Activated CD8-positive, alpha-beta memory T cell treated with anti-CD3 and anti-CD28 coated beads, Interleukin-2, amount 10 ng/mL, durations not matched to agents 7 days and 5 days (primary cell): ENCODE measurements around the gene PACRG. TPM values are rescaled to one million over a fixed set of nuclear protein-coding genes. Genes with fewer than 3 reads are reported as not detected.

Experiments used
- ATAC-seq: fragments of 150-1000 bp; cut with Tn5 transposase; one replicate; pipeline ENCODE4 v1.10.0; 2021; ENCODE audit warnings: moderate library complexity
- CTCF ChIA-PET: fragments of 350-600 bp; sonication (Branson Sonifier 250); formaldehyde crosslinking; loops from one replicate; lab custom pipeline; 2021; ENCODE audit warnings: antibody characterized with exemption; lab: Charles Lee
- DNase-seq: peaks from one replicate; pipeline ENCODE4 v3.0.0-alpha.2; 2020
- H3K27ac Mint-ChIP-seq: one replicate; pipeline ENCODE4 v1.8.0; 2021; ENCODE audit warnings: mild to moderate bottlenecking, mixed read lengths
- H3K27me3 Mint-ChIP-seq: one replicate; pipeline ENCODE4 v1.8.0; 2021; ENCODE audit warnings: mixed read lengths
- H3K36me3 Mint-ChIP-seq: one replicate; pipeline ENCODE4 v1.8.0; 2021; ENCODE audit warnings: mild to moderate bottlenecking, mixed read lengths
- H3K4me1 Mint-ChIP-seq: one replicate; pipeline ENCODE4 v1.8.0; 2021; ENCODE audit warnings: mixed read lengths
- H3K4me3 Mint-ChIP-seq: one replicate; pipeline ENCODE4 v1.8.0; 2021; ENCODE audit warnings: mild to moderate bottlenecking, moderate library complexity, mixed read lengths
- H3K9me3 Mint-ChIP-seq: one replicate; pipeline ENCODE4 v1.8.0; 2022; ENCODE audit warnings: low read depth, mixed read lengths
- total RNA-seq, 2 experiments: library from RNA; stranded (reverse); gene quantifications; one replicate each; pipeline ENCODE4 v1.2.3, GENCODE V29; 2021

The PACRG gene
- total RNA-seq, 2 experiments from 2014 or later = not detected

DNA sequence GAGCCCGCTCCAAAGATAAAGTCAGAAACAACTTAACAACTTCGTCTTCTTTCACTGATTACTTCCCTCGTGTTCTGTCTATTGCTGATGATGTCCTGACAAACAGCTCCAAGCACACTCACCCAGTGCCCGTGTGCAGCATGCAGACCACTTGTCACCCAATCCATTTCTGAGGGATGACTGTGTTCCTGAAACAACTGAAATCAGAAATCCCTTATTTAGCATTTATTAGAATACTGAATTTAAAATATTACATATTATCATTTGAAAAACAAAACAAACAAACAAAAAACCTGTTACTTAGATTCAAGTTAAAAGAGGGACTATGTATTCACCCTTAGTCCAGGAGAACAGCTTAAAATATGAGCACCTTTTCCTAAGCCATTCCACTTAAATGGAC is 463.0 kb downstream of the PACRG start:
- H3K9me3 Mint-ChIP-seq = no peaks in the 10 kb centered on the region
- H3K27ac Mint-ChIP-seq = no peak overlapping the region
- peaks cover 3% of the 10 kb centered on the region for H3K27me3 Mint-ChIP-seq
- no peaks in the 10 kb centered on the region for H3K36me3 Mint-ChIP-seq
- CTCF ChIA-PET = no interaction called here
- ATAC-seq (no peak), DNase-seq (no peak)
- H3K4me1 Mint-ChIP-seq = no peaks in the 10 kb centered on the region
- H3K4me3 Mint-ChIP-seq = no peak overlapping the region

DNA sequence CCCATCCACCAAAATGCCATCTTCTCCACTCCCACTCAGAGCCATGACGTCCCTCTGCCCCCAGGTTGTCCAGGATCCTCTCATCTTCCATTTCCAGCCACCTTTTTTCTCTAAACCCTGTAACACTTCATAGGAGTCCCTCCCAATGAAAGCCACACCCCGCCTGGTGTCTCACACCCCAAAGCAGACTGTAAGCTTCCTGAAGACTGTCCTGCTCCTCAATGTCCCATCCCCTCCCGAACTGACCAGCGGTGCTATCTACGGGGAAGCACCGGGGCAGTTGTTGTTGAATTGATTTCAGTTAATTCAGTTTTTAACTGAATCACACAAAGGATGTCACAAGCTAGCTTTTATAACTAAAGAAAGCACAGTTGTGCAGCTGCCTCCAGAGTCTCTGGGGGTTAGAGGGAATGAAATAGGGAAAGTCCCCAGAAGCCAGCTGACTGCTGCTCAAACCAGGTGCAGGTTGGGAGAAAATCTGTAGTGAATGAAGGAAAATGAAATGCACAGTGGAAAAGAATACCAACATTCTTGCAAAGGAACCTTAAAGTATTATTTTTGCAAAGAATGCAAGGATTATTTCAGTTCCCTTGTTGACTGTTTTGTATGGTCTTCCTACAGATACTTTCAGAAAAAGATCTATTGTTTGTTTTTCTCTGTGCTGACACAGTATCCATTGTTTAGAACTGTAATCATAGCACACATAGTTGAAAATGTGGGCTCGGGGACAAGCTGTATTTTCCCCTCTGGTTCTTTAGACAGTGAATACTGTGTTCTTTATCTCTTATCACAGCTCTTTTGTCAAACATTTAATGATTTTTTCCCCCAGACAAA is 464.1 kb downstream of the PACRG start:
- CTCF ChIA-PET = no interaction called here
- DNase-seq (no peak), ATAC-seq (no peak)
- Mint-ChIP-seq H3K9me3 (no peaks in the 10 kb centered on the region), H3K27ac (no peak overlapping the region), H3K4me3 (no peak overlapping the region), H3K27me3 (peaks cover 3% of the 10 kb centered on the region), H3K4me1 (no peaks in the 10 kb centered on the region), H3K36me3 (no peaks in the 10 kb centered on the region)

DNA sequence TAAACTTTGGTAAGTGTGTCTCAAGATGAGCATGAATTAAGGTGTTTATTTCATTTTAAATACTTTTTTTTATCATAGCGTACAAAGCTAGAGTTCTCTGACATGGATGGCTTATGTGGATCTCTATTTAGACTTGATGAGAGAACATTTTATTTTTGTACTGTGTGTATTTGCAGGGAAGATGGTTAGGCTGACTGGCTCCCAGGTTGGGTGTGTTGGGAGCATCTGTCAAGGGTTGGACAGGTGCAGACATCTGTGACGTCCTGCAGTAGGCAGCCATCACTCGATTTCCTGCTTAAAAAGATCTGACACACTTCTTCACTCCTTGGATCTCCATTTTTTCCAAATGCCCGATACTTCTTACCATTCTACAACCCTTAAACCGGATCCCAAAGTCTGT is 464.8 kb downstream of the PACRG start:
- no peaks in the 10 kb centered on the region for H3K36me3 Mint-ChIP-seq
- H3K4me3 Mint-ChIP-seq = no peak overlapping the region
- peaks cover 3% of the 10 kb centered on the region for H3K27me3 Mint-ChIP-seq
- no peaks in the 10 kb centered on the region for H3K4me1 Mint-ChIP-seq
- no peak for DNase-seq
- no peaks in the 10 kb centered on the region for H3K9me3 Mint-ChIP-seq
- no peak overlapping the region for H3K27ac Mint-ChIP-seq
- CTCF ChIA-PET = no interaction called here
- ATAC-seq = no peak

DNA sequence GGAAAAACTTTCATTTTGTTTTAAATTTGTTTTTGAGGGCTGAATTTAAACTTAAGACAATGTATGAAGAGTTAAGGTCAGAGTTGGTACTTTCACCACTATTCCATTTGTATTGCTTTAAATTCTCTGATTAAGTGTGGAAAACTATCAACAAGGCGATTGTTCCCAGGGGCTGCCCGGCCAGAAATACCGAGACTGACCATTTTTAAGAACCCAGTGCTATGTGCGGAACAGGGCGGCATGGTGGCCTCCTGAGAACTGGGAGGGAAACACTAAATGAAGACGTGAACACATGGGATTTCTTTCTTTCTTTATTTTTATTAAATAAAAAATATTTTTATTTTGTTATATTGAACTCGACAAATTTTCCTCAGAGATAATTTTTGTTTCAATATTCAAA is 465.6 kb downstream of the PACRG start:
- Mint-ChIP-seq H3K36me3 (no peaks in the 10 kb centered on the region), H3K4me1 (no peaks in the 10 kb centered on the region), H3K4me3 (no peak overlapping the region), H3K27ac (no peak overlapping the region), H3K9me3 (no peaks in the 10 kb centered on the region), H3K27me3 (peaks cover 3% of the 10 kb centered on the region)
- CTCF ChIA-PET = no interaction called here
- ATAC-seq (no peak), DNase-seq (no peak)

DNA sequence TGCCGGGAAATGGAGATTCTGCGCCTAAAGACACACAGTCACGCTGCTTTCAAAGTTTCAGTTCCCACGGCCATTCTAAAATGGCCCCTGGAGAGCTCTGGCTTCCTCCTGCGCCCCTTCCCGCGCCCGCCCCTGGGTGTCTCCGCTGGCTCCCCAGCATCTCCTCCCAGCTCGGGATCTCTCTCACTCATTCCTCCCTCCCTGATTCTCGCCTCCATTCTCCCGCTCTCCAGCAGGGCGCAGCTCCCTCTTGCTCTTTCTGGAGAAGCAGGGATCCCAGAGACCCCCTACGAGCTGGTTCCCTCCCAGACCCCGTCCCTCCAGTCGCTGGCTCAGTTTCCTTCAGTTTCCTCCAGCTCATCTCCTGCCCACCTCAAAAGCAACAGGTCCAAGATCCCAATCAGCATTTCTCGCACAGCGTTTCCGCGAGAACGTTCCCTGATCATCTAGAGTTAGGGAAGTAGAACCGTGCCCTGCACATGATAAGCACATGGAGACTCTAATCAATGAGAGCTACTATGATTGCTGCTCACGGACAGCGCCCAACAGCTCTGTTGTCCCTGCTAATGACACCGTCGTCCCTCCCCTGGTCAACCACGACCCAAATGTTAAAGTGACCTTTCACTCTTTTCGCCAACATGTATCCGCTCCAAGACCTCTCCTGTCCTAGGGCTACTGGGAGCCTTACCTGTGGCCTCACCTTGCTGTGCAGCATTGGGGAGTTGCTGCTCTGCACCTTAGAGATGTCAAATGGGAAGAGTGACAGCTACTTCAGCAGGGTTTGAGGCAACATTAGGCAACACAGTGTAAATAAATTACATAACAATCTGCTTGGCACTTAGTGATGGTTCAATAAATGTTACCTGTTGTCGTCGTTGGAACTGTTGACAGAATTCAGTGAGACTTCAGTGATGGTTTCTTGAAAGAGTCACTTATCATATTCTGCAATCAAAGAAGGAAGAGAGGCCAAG is 468.2 kb downstream of the PACRG start:
- Mint-ChIP-seq H3K36me3 (no peaks in the 10 kb centered on the region), H3K9me3 (no peaks in the 10 kb centered on the region), H3K4me3 (no peak overlapping the region), H3K27ac (no peak overlapping the region), H3K27me3 (peaks cover 3% of the 10 kb centered on the region), H3K4me1 (no peaks in the 10 kb centered on the region)
- CTCF ChIA-PET = no interaction called here
- ATAC-seq (no peak), DNase-seq (no peak)

DNA sequence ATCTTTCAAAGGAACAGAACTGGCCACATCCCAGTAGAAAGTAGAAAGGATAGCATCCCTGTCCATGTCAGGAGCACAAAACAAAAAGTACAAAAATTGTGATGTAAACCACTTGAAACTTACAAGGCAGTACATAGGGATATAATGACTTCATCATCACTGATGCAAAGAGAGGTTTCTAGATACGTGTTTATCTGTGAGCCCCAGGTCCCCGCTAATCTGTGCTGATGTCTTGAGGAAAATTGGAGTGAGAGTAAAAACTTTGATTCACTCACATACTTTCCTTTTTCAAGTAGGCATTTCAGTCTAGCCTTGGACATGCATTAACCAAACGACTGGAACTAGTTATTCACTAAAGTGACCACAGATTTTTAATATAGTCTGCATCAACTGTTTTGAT is 470.1 kb downstream of the PACRG start:
- no peaks in the 10 kb centered on the region for H3K9me3 Mint-ChIP-seq
- CTCF ChIA-PET = no interaction called here
- H3K4me3 Mint-ChIP-seq = no peak overlapping the region
- no peaks in the 10 kb centered on the region for H3K36me3 Mint-ChIP-seq
- H3K4me1 Mint-ChIP-seq = no peaks in the 10 kb centered on the region
- no peak for DNase-seq
- peaks cover under 1% of the 10 kb centered on the region for H3K27me3 Mint-ChIP-seq
- H3K27ac Mint-ChIP-seq = no peak overlapping the region
- ATAC-seq = no peak

DNA sequence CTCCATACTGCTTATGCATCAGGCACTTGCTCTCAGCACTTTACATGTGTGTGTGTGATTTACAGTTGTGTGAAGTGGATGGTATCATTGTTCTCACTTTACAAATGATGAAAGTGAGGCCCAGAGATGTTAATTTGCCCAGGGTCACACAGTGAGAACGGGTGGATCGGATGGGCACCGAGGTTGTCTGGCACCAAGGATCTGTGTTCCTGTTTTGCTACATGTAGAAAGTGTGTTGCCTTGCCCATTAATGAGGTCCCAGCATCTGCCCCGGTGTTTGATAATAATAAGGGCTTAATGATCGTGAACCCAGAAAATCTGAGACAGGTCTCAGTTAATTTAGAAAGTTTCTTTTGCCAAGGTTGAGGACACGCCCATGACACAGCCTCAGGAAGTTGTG is 470.6 kb downstream of the PACRG start:
- no peaks in the 10 kb centered on the region for H3K27me3 Mint-ChIP-seq
- DNase-seq = no peak
- H3K27ac Mint-ChIP-seq = no peak overlapping the region
- H3K4me1 Mint-ChIP-seq = no peaks in the 10 kb centered on the region
- CTCF ChIA-PET = no interaction called here
- no peaks in the 10 kb centered on the region for H3K36me3 Mint-ChIP-seq
- H3K9me3 Mint-ChIP-seq = no peaks in the 10 kb centered on the region
- no peak overlapping the region for H3K4me3 Mint-ChIP-seq
- ATAC-seq = no peak

DNA sequence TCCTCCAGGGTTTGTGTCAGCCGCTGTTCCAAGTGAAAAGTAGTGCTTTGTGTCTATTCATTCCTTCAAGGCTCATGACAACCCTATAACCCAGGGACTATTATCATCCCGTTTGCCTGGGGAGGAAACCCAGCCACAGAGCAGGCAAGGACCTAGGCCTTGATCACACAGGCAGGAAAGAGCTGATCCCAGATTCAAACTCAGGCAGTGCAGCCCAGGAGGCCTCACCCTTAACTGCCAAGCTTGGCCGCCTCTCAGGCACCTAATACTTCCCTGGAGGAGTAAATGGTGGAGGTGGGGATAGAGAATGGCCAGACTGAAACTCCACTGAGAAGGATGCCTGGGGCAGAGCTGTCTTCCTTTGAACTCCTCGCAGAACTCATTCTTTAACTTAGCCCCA is 471.6 kb downstream of the PACRG start:
- no peak for DNase-seq
- no peak overlapping the region for H3K27ac Mint-ChIP-seq
- CTCF ChIA-PET = no interaction called here
- no peaks in the 10 kb centered on the region for H3K36me3 Mint-ChIP-seq
- no peak for ATAC-seq
- no peaks in the 10 kb centered on the region for H3K4me1 Mint-ChIP-seq
- H3K4me3 Mint-ChIP-seq = no peak overlapping the region
- H3K9me3 Mint-ChIP-seq = no peaks in the 10 kb centered on the region
- no peaks in the 10 kb centered on the region for H3K27me3 Mint-ChIP-seq

DNA sequence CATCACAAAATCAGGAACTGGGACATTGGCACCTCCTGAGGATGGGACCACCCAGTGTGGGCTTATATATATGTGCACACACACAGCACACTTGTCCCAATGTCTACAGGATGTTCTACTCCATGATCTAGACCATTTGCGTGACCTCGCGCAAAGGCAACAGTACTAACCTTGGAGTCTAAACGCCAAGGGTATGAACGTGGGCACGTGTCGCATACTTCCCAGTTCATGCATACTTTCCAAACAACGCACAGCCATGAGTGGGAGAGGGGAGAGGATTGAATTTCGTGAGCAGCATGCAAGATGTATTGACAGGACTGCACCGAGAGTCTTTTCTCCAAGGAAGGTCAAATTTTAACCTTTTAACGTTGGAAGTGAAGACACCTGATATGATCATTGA is 472.5 kb downstream of the PACRG start:
- Mint-ChIP-seq H3K27ac (no peak overlapping the region), H3K27me3 (no peaks in the 10 kb centered on the region), H3K36me3 (no peaks in the 10 kb centered on the region), H3K4me1 (no peaks in the 10 kb centered on the region), H3K4me3 (no peak overlapping the region), H3K9me3 (no peaks in the 10 kb centered on the region)
- no peak for ATAC-seq
- CTCF ChIA-PET = no interaction called here
- no peak for DNase-seq

DNA sequence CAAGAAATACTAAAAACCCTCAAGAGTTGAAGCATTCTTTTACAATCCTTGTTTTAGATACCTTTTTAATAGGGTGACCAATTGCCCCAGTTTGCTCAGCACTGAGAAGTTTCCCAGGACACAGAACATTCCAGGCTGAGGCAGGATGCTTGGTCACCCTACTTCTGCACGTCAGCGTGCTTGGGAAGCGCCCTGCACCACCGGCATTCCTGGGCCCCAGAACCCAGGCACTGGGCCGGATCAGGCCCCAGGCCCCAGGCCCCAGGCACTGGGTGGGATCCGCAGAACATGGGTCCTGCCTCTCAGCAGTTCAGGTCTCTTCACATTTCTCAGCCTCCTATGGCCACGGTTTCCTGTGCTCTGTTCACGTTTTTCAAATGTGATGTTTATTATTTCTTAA is 472.9 kb downstream of the PACRG start:
- no peaks in the 10 kb centered on the region for H3K36me3 Mint-ChIP-seq
- no peaks in the 10 kb centered on the region for H3K9me3 Mint-ChIP-seq
- no peaks in the 10 kb centered on the region for H3K27me3 Mint-ChIP-seq
- H3K27ac Mint-ChIP-seq = no peak overlapping the region
- ATAC-seq (no peak), DNase-seq (no peak)
- CTCF ChIA-PET = no interaction called here
- H3K4me1 Mint-ChIP-seq = no peaks in the 10 kb centered on the region
- H3K4me3 Mint-ChIP-seq = no peak overlapping the region

DNA sequence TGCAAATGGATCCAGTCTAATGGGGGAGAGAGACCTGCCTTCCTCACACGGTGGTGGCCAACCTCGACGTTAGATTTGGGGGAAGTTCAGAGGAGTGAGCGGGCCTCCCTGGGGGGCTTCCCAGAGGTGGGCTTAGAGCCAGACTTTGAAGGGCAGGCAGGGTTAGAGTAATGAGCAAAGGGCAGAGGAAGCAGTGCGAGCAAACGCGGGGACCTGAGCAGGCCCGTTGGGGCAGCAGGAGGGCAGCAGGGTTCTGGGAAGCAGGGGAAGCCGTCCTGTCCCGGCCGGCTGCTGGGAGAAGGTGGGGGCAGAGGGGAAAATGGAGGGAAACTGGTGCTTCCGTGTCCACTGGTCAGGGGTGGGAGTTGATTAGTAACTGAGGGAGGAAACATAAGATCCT is 474.1 kb downstream of the PACRG start:
- DNase-seq (no peak), ATAC-seq (no peak)
- no peak overlapping the region for H3K27ac Mint-ChIP-seq
- CTCF ChIA-PET = no interaction called here
- no peaks in the 10 kb centered on the region for H3K36me3 Mint-ChIP-seq
- H3K4me3 Mint-ChIP-seq = no peak overlapping the region
- H3K9me3 Mint-ChIP-seq = peaks cover 3% of the 10 kb centered on the region
- H3K27me3 Mint-ChIP-seq = no peaks in the 10 kb centered on the region
- H3K4me1 Mint-ChIP-seq = no peaks in the 10 kb centered on the region

DNA sequence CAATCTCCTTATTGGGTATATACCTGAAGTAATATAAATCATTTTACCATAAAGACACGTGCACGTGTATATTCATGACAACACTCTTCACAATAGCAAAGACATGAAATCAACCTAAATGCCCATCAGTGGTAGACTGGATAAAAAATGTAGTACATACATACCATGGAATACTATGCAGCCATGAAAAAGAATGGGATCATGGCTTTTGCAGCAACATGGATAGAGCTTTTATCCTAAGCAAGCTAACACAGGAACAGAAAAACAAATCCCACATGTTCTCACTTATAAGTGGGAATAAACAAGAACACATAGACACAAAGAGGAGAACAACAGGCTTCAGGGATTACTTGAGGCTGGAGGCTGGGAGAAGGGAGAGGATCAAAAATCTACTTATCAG is 478.4 kb downstream of the PACRG start:
- Mint-ChIP-seq H3K4me1 (no peaks in the 10 kb centered on the region), H3K27me3 (no peaks in the 10 kb centered on the region), H3K27ac (no peak overlapping the region), H3K36me3 (no peaks in the 10 kb centered on the region), H3K4me3 (no peak overlapping the region), H3K9me3 (peaks cover 3% of the 10 kb centered on the region)
- ATAC-seq (no peak), DNase-seq (no peak)
- CTCF ChIA-PET = no interaction called here

DNA sequence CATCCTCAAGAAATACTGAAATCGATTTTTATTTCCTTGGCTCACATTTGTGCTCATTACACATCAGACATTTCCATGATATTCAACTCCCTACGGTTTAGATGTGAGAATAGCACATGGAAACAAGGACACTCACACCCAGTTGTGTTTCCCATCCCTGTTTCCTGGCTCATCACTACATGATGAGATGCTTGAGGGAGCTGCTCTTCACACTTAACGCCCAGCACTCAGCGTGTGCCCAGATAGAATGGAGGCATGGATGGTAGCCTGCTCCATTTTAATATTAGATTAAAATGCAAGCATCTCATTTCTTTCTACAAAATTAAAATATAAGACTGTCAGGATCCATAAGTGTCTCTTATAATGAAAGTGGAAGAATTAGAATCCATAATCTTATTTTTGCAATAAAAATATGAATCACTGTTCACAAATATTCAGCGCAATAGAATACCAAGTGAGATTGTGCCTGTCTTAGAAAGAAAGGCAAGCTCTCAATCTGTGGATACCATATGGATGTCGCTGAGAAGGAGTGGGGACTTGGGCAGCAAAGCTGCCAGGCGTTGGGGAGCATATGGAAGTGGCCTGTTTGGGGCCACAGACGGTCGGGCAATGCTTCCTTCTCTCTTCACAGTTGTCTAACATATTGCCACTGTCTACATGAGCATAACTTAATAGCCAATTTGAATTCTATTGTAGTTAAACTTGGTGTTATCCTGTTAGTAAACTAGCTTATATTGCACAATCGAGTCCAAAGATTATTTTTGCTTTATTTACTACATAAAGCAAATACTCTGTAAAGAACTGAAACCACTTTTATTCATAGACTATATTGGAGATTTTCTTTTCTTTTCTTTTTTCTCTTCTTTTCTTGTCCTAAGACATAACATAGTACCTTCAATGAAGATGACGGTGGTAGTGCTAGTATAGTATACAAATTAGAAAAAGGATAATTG is 479.9 kb downstream of the PACRG start:
- H3K4me3 Mint-ChIP-seq = no peak overlapping the region
- H3K9me3 Mint-ChIP-seq = peaks cover 6% of the 10 kb centered on the region
- no peak for DNase-seq
- no peaks in the 10 kb centered on the region for H3K36me3 Mint-ChIP-seq
- no peaks in the 10 kb centered on the region for H3K4me1 Mint-ChIP-seq
- no peaks in the 10 kb centered on the region for H3K27me3 Mint-ChIP-seq
- CTCF ChIA-PET = no interaction called here
- ATAC-seq = no peak
- no peak overlapping the region for H3K27ac Mint-ChIP-seq
